K562 (cell line): ENCODE results near the gene ELF3. TPM values are rescaled to one million over a fixed set of nuclear protein-coding genes. Genes with fewer than 3 reads are reported as not detected.

Source experiments
- EHMT2 ChIP-seq: fragments of 450-650 bp; IDR thresholded peaks from 2 replicates; pipeline ENCODE4 v1.6.1; 2018; ENCODE audit warnings: antibody characterized with exemption
- GTF2F1 ChIP-seq: IDR thresholded peaks from 2 replicates; pipeline ENCODE4 v1.6.1; 2011; ENCODE audit warnings: low read depth, low read length, improper control_type of control experiment
- HNRNPK ChIP-seq: fragments of 200-400 bp; formaldehyde crosslinking; IDR thresholded peaks from one replicate; pipeline ENCODE4 v1.6.1; 2018; ENCODE audit warnings: mild to moderate bottlenecking, low read depth, low read length; ENCODE audit not compliant: poor library complexity, severe bottlenecking
- L3MBTL2 ChIP-seq: fragments of 450-650 bp; IDR thresholded peaks from 2 replicates; pipeline ENCODE4 v1.6.1; 2016; ENCODE audit warnings: mild to moderate bottlenecking, moderate library complexity
- LCOR ChIP-seq: sonication (generic); formaldehyde crosslinking; IDR thresholded peaks from 2 replicates; pipeline ENCODE4 v1.8.0; 2022; ENCODE audit warnings: mild to moderate bottlenecking, missing genetic modification reagents
- MITF ChIP-seq: IDR thresholded peaks from 2 replicates; pipeline ENCODE4 v1.6.1; 2014; ENCODE audit warnings: antibody characterized with exemption
- NEUROD1 ChIP-seq: fragments of 150-350 bp; IDR thresholded peaks from 2 replicates; pipeline ENCODE4 v1.6.1; 2014; ENCODE audit warnings: borderline replicate concordance, low read length, low read depth; ENCODE audit not compliant: partially characterized antibody
- NFRKB ChIP-seq: fragments of 450-650 bp; IDR thresholded peaks from 2 replicates; pipeline ENCODE4 v1.6.1; 2016; ENCODE audit warnings: low read depth
- NR2C2 ChIP-seq, 2 experiments: fragments of 200-800 bp in 1 of 2; sonication (Bioruptor generic) in 1 of 2; sonication (generic) in 1 of 2; formaldehyde crosslinking in 1 of 2; IDR thresholded peaks; 2 replicates each; pipeline versions ENCODE4 v1.6.1 to v1.8.0; 2016 to 2022; ENCODE audit warnings: mild to moderate bottlenecking in 1 of 2, missing compliant biosample characterization in 1 of 2, missing genetic modification characterization in 1 of 2, missing genetic modification reagents in 1 of 2
- NRF1 ChIP-seq, 2 experiments: fragments of 450-650 bp; IDR thresholded peaks in 1 of 2; conservative IDR thresholded peaks in 1 of 2; 2 replicates each; pipeline ENCODE4 v1.6.1; 2014; ENCODE audit warnings: mild to moderate bottlenecking in 2 of 2
- PRDM10 ChIP-seq: fragments of 450-650 bp; IDR thresholded peaks from 2 replicates; pipeline ENCODE4 v1.6.1; 2018; ENCODE audit not compliant: partially characterized antibody
- RBFOX2 ChIP-seq: fragments of 200-400 bp; formaldehyde crosslinking; IDR thresholded peaks from 2 replicates; pipeline ENCODE4 v1.6.1; 2017; ENCODE audit warnings: low read depth, mild to moderate bottlenecking, low read length, moderate library complexity
- polyA plus RNA-seq, 8 experiments: library from polyadenylated mRNA; depleted of rRNA in 4 of 8; stranded (reverse) in 5 of 8; unstranded in 3 of 8; fragments of >200 nt; fragmentation: Nextera tagmentation in 2 of 8; fragmentation: Illumina TruSeq in 1 of 8; extraction: Ambion mirVana in 2 of 8; extraction: Trizol in 1 of 8; gene quantifications; 2 replicates each; pipeline versions ENCODE4 v1.2.1 to v1.2.3, GENCODE V29; 2011 to 2014; ENCODE audit warnings: inconsistent platforms in 1 of 8, missing spikeins in 1 of 8
- total RNA-seq, 7 experiments: library from RNA; depleted of rRNA in 6 of 7; stranded (reverse); fragments of >200 nt in 6 of 7; fragmentation: Illumina TruSeq in 2 of 7; extraction: Trizol in 2 of 7; gene quantifications; 2 replicates each; pipeline versions ENCODE4 v1.2.1 to v1.2.3, GENCODE V29; 2011 to 2021; ENCODE audit warnings: low replicate concordance in 1 of 7
- TF ChIP-seq, protein P1 (sequence below), 2 experiments: fragments of 450-650 bp; IDR thresholded peaks; 2 replicates each; pipeline ENCODE4 v1.6.1; 2016
- TF ChIP-seq, protein P2 (sequence below), 2 experiments: IDR thresholded peaks; 2 replicates each; pipeline ENCODE4 v1.6.1; 2011; ENCODE audit warnings: borderline replicate concordance in 1 of 2, control low read depth in 1 of 2, low read depth in 1 of 2, low read length in 1 of 2, mild to moderate bottlenecking in 1 of 2, mixed read lengths in 1 of 2, moderate library complexity in 1 of 2; ENCODE audit not compliant: insufficient read depth in 1 of 2, insufficient read length in 1 of 2, poor library complexity in 1 of 2, severe bottlenecking in 1 of 2; ENCODE audit errors: extremely low read depth in 1 of 2
- TF ChIP-seq, protein P3 (sequence below): fragments of 250-450 bp; sonication (Bioruptor Pico); IDR thresholded peaks from 2 replicates; pipeline ENCODE4 v1.5.0; 2022; ENCODE audit warnings: mild to moderate bottlenecking

The ELF3 gene
- total and polyA plus RNA-seq, 9 of the 15 experiments (the other 6 are each of a cell fraction or from before 2014, with no cell fraction given): 0.03 to 1.2 (median 0.07) TPM; not detected in 4

DNA sequence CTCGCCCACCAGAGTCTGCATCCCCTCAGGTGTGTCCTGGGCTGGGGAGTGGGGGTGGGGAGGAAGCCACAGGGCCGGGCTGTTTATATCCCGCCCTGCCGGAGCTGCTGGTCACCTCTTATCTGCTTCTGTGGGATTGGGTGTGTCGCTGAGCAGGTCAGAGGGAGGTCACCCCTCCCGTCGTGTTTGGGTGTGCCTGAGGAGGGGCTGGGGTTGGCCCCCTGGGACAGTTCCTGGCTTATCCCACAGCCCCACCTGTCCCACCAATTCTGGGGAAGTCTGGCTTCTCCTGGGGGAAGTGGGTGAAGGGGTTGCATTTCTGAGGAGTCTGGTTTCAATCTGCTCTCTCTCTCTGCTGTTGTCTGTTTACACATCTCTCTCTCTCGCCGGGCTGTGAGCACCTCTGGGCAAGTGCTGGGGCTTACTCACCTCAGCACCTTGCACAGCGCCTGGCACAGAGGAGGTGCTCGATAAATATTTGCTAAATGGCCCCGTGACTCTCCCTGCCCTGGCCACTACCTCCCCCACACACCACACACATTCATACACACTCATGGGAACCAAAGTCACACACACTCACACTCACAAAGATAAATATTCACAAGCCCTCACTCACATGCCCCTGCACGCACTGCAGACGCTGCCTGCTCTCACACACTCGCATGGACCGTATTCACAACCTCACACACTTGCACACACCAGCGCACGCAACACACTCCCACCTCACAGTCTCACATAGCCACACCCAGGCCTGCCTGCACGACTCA is 8.3 kb downstream of the ELF3 start (continued):
- TF ChIP-seq MITF (peak; percentile 60), NRF1 (conservative IDR thresholded peaks at IDR 0.05 in 1 of 2, IDR thresholded peaks at IDR 0.05 in 1 of 2) (peak; percentile 51 to 66), NR2C2 (CRISPR knock-in tag; IDR thresholded peaks at IDR 0.05) (peak; percentile 35; the same call in 1 of the 2 replicates), NR2C2 (tag; IDR thresholded peaks at IDR 0.05) (peak; percentile 93), EHMT2 (no peak), GTF2F1 (no peak), NEUROD1 (peak; percentile 61), L3MBTL2 (peak; percentile 50; the same call in 1 of the 2 replicates), HNRNPK (no peak), RBFOX2 (0 out of 2 replicates have a peak, but pooled peaks have one; percentile 1), PRDM10 (peak; percentile 12), NFRKB (0 out of 2 replicates have a peak, but pooled peaks have one; percentile 24), LCOR (0 out of 2 replicates have a peak, but pooled peaks have one; percentile 4)
- TF ChIP-seq, protein P1, sequence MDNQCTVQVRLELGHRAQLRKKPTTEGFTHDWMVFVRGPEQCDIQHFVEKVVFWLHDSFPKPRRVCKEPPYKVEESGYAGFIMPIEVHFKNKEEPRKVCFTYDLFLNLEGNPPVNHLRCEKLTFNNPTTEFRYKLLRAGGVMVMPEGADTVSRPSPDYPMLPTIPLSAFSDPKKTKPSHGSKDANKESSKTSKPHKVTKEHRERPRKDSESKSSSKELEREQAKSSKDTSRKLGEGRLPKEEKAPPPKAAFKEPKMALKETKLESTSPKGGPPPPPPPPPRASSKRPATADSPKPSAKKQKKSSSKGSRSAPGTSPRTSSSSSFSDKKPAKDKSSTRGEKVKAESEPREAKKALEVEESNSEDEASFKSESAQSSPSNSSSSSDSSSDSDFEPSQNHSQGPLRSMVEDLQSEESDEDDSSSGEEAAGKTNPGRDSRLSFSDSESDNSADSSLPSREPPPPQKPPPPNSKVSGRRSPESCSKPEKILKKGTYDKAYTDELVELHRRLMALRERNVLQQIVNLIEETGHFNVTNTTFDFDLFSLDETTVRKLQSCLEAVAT (IDR thresholded peaks at IDR 0.05): peak; percentile 72 to 77
- TF ChIP-seq, protein P2, sequence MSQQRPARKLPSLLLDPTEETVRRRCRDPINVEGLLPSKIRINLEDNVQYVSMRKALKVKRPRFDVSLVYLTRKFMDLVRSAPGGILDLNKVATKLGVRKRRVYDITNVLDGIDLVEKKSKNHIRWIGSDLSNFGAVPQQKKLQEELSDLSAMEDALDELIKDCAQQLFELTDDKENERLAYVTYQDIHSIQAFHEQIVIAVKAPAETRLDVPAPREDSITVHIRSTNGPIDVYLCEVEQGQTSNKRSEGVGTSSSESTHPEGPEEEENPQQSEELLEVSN (IDR thresholded peaks at IDR 0.05; ENCODE audit: borderline replicate concordance in 1 of 2, extremely low read depth in 1 of 2, insufficient read depth in 1 of 2, insufficient read length in 1 of 2, low read depth in 1 of 2, low read length in 1 of 2, poor library complexity in 1 of 2, severe bottlenecking in 1 of 2): peak in 1 of 2 experiments; percentile 41
- TF ChIP-seq, protein P3, sequence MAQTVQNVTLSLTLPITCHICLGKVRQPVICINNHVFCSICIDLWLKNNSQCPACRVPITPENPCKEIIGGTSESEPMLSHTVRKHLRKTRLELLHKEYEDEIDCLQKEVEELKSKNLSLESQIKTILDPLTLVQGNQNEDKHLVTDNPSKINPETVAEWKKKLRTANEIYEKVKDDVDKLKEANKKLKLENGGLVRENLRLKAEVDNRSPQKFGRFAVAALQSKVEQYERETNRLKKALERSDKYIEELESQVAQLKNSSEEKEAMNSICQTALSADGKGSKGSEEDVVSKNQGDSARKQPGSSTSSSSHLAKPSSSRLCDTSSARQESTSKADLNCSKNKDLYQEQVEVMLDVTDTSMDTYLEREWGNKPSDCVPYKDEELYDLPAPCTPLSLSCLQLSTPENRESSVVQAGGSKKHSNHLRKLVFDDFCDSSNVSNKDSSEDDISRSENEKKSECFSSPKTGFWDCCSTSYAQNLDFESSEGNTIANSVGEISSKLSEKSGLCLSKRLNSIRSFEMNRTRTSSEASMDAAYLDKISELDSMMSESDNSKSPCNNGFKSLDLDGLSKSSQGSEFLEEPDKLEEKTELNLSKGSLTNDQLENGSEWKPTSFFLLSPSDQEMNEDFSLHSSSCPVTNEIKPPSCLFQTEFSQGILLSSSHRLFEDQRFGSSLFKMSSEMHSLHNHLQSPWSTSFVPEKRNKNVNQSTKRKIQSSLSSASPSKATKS (CRISPR knock-in tag): no peak
